NCI-H748 (cell line): ENCODE results near the gene ST8SIA4.

Experiments used
- DNase-seq: peaks from one replicate; lab custom pipeline; 2025; ENCODE audit not compliant: unreplicated experiment; lab: John Stamatoyannopoulos, UW

The ST8SIA4 gene

GRCh38 chr5:100832252-100833230, 70.5 kb downstream of the ST8SIA4 start:
- no peak for DNase-seq

GRCh38 chr5:100828898-100829356, 74.2 kb downstream of the ST8SIA4 start:
- no peak for DNase-seq

GRCh38 chr5:100828071-100828897, 74.8 kb downstream of the ST8SIA4 start:
- no peak for DNase-seq

GRCh38 chr5:100827481-100827889, 75.6 kb downstream of the ST8SIA4 start:
- peak; percentile 97 for DNase-seq

GRCh38 chr5:100826133-100826532, 76.9 kb downstream of the ST8SIA4 start:
- DNase-seq = no peak

GRCh38 chr5:100824635-100825034, 78.4 kb downstream of the ST8SIA4 start:
- DNase-seq = no peak

GRCh38 chr5:100823812-100824211, 79.3 kb downstream of the ST8SIA4 start:
- no peak for DNase-seq

- no peak for DNase-seq
Measured at GRCh38 chr5:100821751-100822150, 81.3 kb downstream of the ST8SIA4 start.

- DNase-seq = no peak
Measured at GRCh38 chr5:100818340-100818739, 84.7 kb downstream of the ST8SIA4 start.

GRCh38 chr5:100803397-100803796, 99.7 kb downstream of the ST8SIA4 start:
- DNase-seq = peak; percentile 72

GRCh38 chr5:100802208-100802607, 100.9 kb downstream of the ST8SIA4 start:
- no peak for DNase-seq

GRCh38 chr5:100800562-100800961, 102.5 kb downstream of the ST8SIA4 start:
- DNase-seq = no peak

GRCh38 chr5:100799166-100799565, 103.9 kb downstream of the ST8SIA4 start:
- no peak for DNase-seq

GRCh38 chr5:100797861-100798260, 105.2 kb downstream of the ST8SIA4 start:
- no peak for DNase-seq

- DNase-seq = no peak
Measured at GRCh38 chr5:100796851-100797250, 106.2 kb downstream of the ST8SIA4 start.

- no peak for DNase-seq
Measured at GRCh38 chr5:100794844-100795243, 108.2 kb downstream of the ST8SIA4 start.

- DNase-seq = no peak
Measured at GRCh38 chr5:100794218-100794617, 108.9 kb downstream of the ST8SIA4 start.

GRCh38 chr5:100792781-100793180, 110.3 kb downstream of the ST8SIA4 start:
- DNase-seq = no peak

GRCh38 chr5:100791391-100791790, 111.7 kb downstream of the ST8SIA4 start:
- DNase-seq = no peak

GRCh38 chr5:100790951-100791350, 112.1 kb downstream of the ST8SIA4 start:
- DNase-seq = no peak

- DNase-seq = no peak
Measured at GRCh38 chr5:100790170-100790665, 112.9 kb downstream of the ST8SIA4 start.
